SK-N-SH (cell line): ENCODE results near the gene CRAT. TPM values are rescaled to one million over a fixed set of nuclear protein-coding genes. Genes with fewer than 3 reads are reported as not detected.

Source experiments
- CTCF ChIA-PET: fragments of 300-600, 350-600 bp; formaldehyde crosslinking; extraction: SDS; loops from one replicate; lab custom pipeline; 2021; lab: Yijun Ruan, JAX
- POLR2A ChIA-PET: fragments of 350-600 bp; sonication (Branson Sonifier 250); formaldehyde crosslinking; extraction: SDS; loops from one replicate; lab custom pipeline; 2020; ENCODE audit warnings: antibody characterized with exemption, inconsistent platforms; lab: Yijun Ruan, JAX
- DNase-seq: peaks from one replicate; pipeline ENCODE4 v3.0.0; 2012
- H2AFZ ChIP-seq: fragments of 200-600 bp; sonication (generic); 2 replicates; pipeline ENCODE4 v1.8.1; 2016; ENCODE audit warnings: antibody characterized with exemption, mild to moderate bottlenecking, low read depth
- H3F3A ChIP-seq: fragments of 200-600 bp; sonication (generic); replicated peaks from 2 replicates; pipeline ENCODE3; 2016; ENCODE audit warnings: antibody characterized with exemption, mild to moderate bottlenecking; ENCODE audit not compliant: insufficient read depth
- H3K27ac ChIP-seq, 2 experiments: fragments of 200-500 bp in 1 of 2; fragments of 200-600 bp in 1 of 2; sonication (Bioruptor generic) in 1 of 2; sonication (generic), shearing (Covaris generic) in 1 of 2; 2 replicates each; pipeline versions ENCODE4 v1.5.1 to v1.6.1; 2014 to 2016; ENCODE audit warnings: low read depth in 2 of 2, inconsistent platforms in 1 of 2, low read length in 1 of 2, mild to moderate bottlenecking in 1 of 2, mixed read lengths in 1 of 2
- H3K27me3 ChIP-seq: fragments of 200-600 bp; sonication (generic), shearing (Covaris generic); 2 replicates; pipeline ENCODE4 v1.6.1; 2016; ENCODE audit warnings: mixed run types; ENCODE audit not compliant: insufficient read depth
- H3K36me3 ChIP-seq, 2 experiments: fragments of 200-500 bp in 1 of 2; fragments of 200-600 bp in 1 of 2; sonication (Bioruptor generic) in 1 of 2; sonication (generic) in 1 of 2; replicated peaks in 1 of 2; 2 replicates each; pipeline versions ENCODE3 to v1.5.1; 2014 to 2016; ENCODE audit warnings: low read length in 1 of 2, mild to moderate bottlenecking in 1 of 2; ENCODE audit not compliant: insufficient read depth in 2 of 2, control insufficient read depth in 1 of 2
- H3K4me1 ChIP-seq, 2 experiments: fragments of 200-500 bp in 1 of 2; fragments of 200-600 bp in 1 of 2; sonication (Bioruptor generic) in 1 of 2; sonication (generic), shearing (Covaris generic) in 1 of 2; 2 replicates each; pipeline versions ENCODE4 v1.5.1 to v1.6.1; 2014 to 2016; ENCODE audit warnings: low read depth in 1 of 2, low read length in 1 of 2, mixed run types in 1 of 2; ENCODE audit not compliant: insufficient read depth in 2 of 2, control insufficient read depth in 1 of 2
- H3K4me2 ChIP-seq: fragments of 200-600 bp; sonication (generic), shearing (Covaris generic); 2 replicates; pipeline ENCODE4 v1.6.1; 2017; ENCODE audit warnings: mixed run types
- H3K4me3 ChIP-seq, 2 experiments: fragments of 200-500 bp in 1 of 2; fragments of 200-600 bp in 1 of 2; sonication (Bioruptor generic) in 1 of 2; sonication (generic), shearing (Covaris generic) in 1 of 2; 2 replicates each; pipeline versions ENCODE4 v1.5.1 to v1.8.1; 2014 to 2016; ENCODE audit warnings: low read depth in 2 of 2, inconsistent platforms in 1 of 2, low read length in 1 of 2, mild to moderate bottlenecking in 1 of 2, mixed read lengths in 1 of 2, moderate library complexity in 1 of 2
- H3K79me2 ChIP-seq: fragments of 200-600 bp; sonication (generic); 2 replicates; pipeline ENCODE4 v1.8.1; 2017; ENCODE audit warnings: mild to moderate bottlenecking; ENCODE audit not compliant: insufficient read depth
- H3K9ac ChIP-seq: fragments of 200-600 bp; sonication (generic); 2 replicates; pipeline ENCODE4 v1.6.1; 2017; ENCODE audit warnings: mixed run types
- H3K9me2 ChIP-seq: fragments of 200-600 bp; sonication (generic); 2 replicates; pipeline ENCODE4 v1.6.1; 2017; ENCODE audit warnings: mixed run types
- H3K9me3 ChIP-seq: fragments of 200-600 bp; sonication (generic); 2 replicates; pipeline ENCODE4 v1.6.1; 2017; ENCODE audit warnings: mixed run types, mild to moderate bottlenecking, moderate library complexity
- H4K20me1 ChIP-seq: fragments of 200-600 bp; sonication (generic); 2 replicates; pipeline ENCODE4 v1.6.1; 2017; ENCODE audit warnings: mild to moderate bottlenecking, mixed run types; ENCODE audit not compliant: insufficient read depth
- CTCF ChIP-seq: fragments of 200-600 bp; sonication (generic); IDR thresholded peaks from 2 replicates; pipeline ENCODE4 v1.6.1; 2017; ENCODE audit warnings: antibody characterized with exemption, mild to moderate bottlenecking, moderate library complexity
- EP300 ChIP-seq, 2 experiments: IDR thresholded peaks; 2 replicates each; pipeline versions ENCODE4 v1.4.0 to v1.6.1; 2012; ENCODE audit warnings: borderline replicate concordance in 1 of 2, low read depth in 1 of 2, low read length in 1 of 2
- EZH2phosphoT487 ChIP-seq: fragments of 200-600 bp; sonication (generic); IDR thresholded peaks from 2 replicates; pipeline ENCODE4 v1.6.1; 2017; ENCODE audit warnings: low read depth, mixed run types, mild to moderate bottlenecking, antibody characterized with exemption, moderate library complexity, borderline replicate concordance
- FOXM1 ChIP-seq: IDR thresholded peaks from 2 replicates; pipeline ENCODE4 v1.4.0; 2012; ENCODE audit warnings: low read depth, mild to moderate bottlenecking
- MEF2A ChIP-seq: IDR thresholded peaks from 2 replicates; pipeline ENCODE4 v1.4.0; 2012; ENCODE audit warnings: low read depth, borderline replicate concordance
- MXI1 ChIP-seq: IDR thresholded peaks from 2 replicates; pipeline ENCODE4 v1.6.1; 2012; ENCODE audit warnings: mild to moderate bottlenecking, low read depth, low read length, improper control_type of control experiment
- NFIC ChIP-seq: IDR thresholded peaks from 2 replicates; pipeline ENCODE4 v1.4.0; 2012; ENCODE audit warnings: borderline replicate concordance
- PBX3 ChIP-seq: IDR thresholded peaks from 2 replicates; pipeline ENCODE4; 2012
- POLR2AphosphoS5 ChIP-seq: IDR thresholded peaks from 2 replicates; pipeline ENCODE4 v1.6.1; 2012; ENCODE audit warnings: low read depth, low read length
- RAD21 ChIP-seq: IDR thresholded peaks from 2 replicates; pipeline ENCODE4 v1.6.1; 2012; ENCODE audit warnings: mild to moderate bottlenecking, low read length
- RCOR1 ChIP-seq: fragments of 150-350 bp; IDR thresholded peaks from 2 replicates; pipeline ENCODE4 v1.6.1; 2017; ENCODE audit warnings: antibody characterized with exemption, low read length
- REST ChIP-seq: IDR thresholded peaks from 2 replicates; pipeline ENCODE4 v1.6.1; 2012; ENCODE audit warnings: mild to moderate bottlenecking, low read depth, low read length, moderate library complexity
- RXRA ChIP-seq: IDR thresholded peaks from 2 replicates; pipeline ENCODE4 v1.4.0; 2012; ENCODE audit warnings: low read depth, mild to moderate bottlenecking, borderline replicate concordance
- SMC3 ChIP-seq: IDR thresholded peaks from 2 replicates; pipeline ENCODE4 v1.6.1; 2012; ENCODE audit warnings: low read depth, low read length, improper control_type of control experiment
- TEAD4 ChIP-seq: IDR thresholded peaks from 2 replicates; pipeline ENCODE4 v1.4.0; 2012; ENCODE audit warnings: mild to moderate bottlenecking, borderline replicate concordance; ENCODE audit not compliant: insufficient read depth
- YY1 ChIP-seq: IDR thresholded peaks from 2 replicates; pipeline ENCODE4 v1.4.0; 2012; ENCODE audit warnings: low read depth, mild to moderate bottlenecking
- WGBS: methylation state at CpG from one replicate; pipeline ENCODE4 v1.1.6; 2017; ENCODE audit warnings: low lambda C conversion rate; 5-methylcytosine and 5-hydroxymethylcytosine counted together
- polyA plus RNA-seq, 3 experiments: library from polyadenylated mRNA; depleted of rRNA; stranded (reverse); fragments of >200 nt; gene quantifications; 2 replicates each; pipeline ENCODE4 v1.2.3, GENCODE V29; 2012
- TF ChIP-seq, protein P1 (sequence below): fragments of 150-350 bp; IDR thresholded peaks from 2 replicates; pipeline ENCODE4 v1.6.1; 2017; ENCODE audit warnings: antibody characterized with exemption, low read length, low read depth, borderline replicate concordance
- TF ChIP-seq, protein P2 (sequence below): IDR thresholded peaks from 2 replicates; pipeline ENCODE4 v1.4.0; 2012; ENCODE audit warnings: low read depth, borderline replicate concordance

The CRAT gene
- polyA plus RNA-seq, 1 of the 3 experiments (the other 2 are of a cell fraction) = 44.5 TPM

GRCh38 chr9:129070696-129071525 is 39.7 kb downstream of the CRAT start (continued):
- TF ChIP-seq, protein P1, sequence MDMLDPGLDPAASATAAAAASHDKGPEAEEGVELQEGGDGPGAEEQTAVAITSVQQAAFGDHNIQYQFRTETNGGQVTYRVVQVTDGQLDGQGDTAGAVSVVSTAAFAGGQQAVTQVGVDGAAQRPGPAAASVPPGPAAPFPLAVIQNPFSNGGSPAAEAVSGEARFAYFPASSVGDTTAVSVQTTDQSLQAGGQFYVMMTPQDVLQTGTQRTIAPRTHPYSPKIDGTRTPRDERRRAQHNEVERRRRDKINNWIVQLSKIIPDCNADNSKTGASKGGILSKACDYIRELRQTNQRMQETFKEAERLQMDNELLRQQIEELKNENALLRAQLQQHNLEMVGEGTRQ = no peak
- no peak for TF ChIP-seq TEAD4
- TF ChIP-seq, all 33 proteins: peak for 0

DNA sequence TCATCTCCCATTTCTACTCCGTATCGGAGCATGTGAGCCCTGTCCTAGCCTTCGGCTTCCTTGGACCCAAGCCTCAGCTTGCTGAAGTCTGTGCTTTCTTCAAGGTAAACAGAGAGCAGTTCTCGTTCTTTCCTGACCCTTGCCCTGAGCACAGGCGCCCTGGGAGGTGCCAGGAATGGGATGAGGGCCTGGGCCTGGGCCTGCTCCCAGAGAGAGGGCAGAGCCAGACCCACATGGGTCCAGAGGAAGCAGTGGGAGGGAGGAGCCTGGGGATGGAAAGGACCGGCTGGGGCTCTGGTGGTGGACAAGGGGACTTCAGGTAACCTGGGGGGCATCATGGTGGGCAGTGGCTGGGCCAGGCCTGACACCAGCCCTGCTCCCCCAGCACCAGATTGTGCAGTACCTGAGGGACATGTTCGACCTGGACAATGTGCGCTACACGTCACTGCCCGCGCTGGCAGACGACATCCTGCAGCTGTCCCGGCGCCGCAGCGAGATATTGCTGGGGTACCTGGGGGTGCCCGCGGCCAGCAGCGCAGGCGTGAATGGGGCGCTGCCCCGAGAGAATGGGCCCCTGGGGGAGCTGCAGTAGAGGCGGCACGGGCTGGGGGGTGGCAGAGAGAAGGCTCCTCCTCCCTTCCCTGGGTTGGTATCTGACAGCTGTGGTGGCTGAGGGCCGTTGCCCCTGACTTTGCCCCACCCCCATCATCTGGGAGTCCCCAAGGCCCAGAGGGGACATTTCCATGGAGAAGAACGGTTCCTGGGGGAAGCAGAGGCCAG is 40.5 kb downstream of the CRAT start:
- ChIA-PET POLR2A (no interaction called here), CTCF (no interaction called here)
- Histone ChIP-seq H3F3A (peaks cover 2% of the 10 kb centered on the region), H3K36me3 (peaks cover 0 to 22% of the 10 kb centered on the region in 2 experiments), H3K79me2 (no peaks in the 10 kb centered on the region), H3K4me2 (no peak overlapping the region), H3K4me3 (no peak overlapping the region), H4K20me1 (no peaks in the 10 kb centered on the region), H2AFZ (no peak overlapping the region), H3K4me1 (peaks cover 0 to 17% of the 10 kb centered on the region in 2 experiments; a peak in 1 of 4 replicates), H3K9me3 (no peaks in the 10 kb centered on the region), H3K27ac (peak overlapping the region in 1 of 2 experiments; percentile 80; a peak in 2 of 4 replicates), H3K27me3 (no peaks in the 10 kb centered on the region), H3K9ac (no peak overlapping the region), H3K9me2 (no peaks in the 10 kb centered on the region)
- no peak for DNase-seq
- WGBS = 91% methylated on average over 15 of the region's 26 CpGs
- TF ChIP-seq FOXM1 (no peak), POLR2AphosphoS5 (no peak), NFIC (no peak), RAD21 (no peak), REST (no peak), PBX3 (no peak), MEF2A (no peak), CTCF (no peak), RCOR1 (no peak), TEAD4 (no peak), RXRA (no peak), MXI1 (no peak), YY1 (no peak), EP300 (IDR thresholded peaks at IDR 0.05; ENCODE audit: borderline replicate concordance in 1 of 2, low read depth in 1 of 2, low read length in 1 of 2) (no peak), SMC3 (no peak), EZH2phosphoT487 (no peak)
- TF ChIP-seq, protein P1 = no peak
- TF ChIP-seq, protein P2, sequence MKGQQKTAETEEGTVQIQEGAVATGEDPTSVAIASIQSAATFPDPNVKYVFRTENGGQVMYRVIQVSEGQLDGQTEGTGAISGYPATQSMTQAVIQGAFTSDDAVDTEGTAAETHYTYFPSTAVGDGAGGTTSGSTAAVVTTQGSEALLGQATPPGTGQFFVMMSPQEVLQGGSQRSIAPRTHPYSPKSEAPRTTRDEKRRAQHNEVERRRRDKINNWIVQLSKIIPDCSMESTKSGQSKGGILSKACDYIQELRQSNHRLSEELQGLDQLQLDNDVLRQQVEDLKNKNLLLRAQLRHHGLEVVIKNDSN = no peak
